CD4-positive, alpha-beta T cell (primary cell): ENCODE data around the gene TESPA1. TPM values are rescaled to one million over a fixed set of nuclear protein-coding genes. Genes with fewer than 3 reads are reported as not detected.
A peak's percentile ranks its signal among the peaks of the same experiment; 100 is the strongest.

Experiments
- ATAC-seq: fragments of 200-7000 bp; cut with Tn5 transposase; one replicate; pipeline ENCODE4 v1.10.0; 2022; ENCODE audit warnings: mild to moderate bottlenecking; ENCODE audit not compliant: poor library complexity
- CTCF ChIA-PET: fragments of 350-600 bp; sonication (Branson Sonifier 250); formaldehyde crosslinking; loops from one replicate; lab custom pipeline; 2021; ENCODE audit warnings: antibody characterized with exemption, inconsistent platforms; lab: Charles Lee
- POLR2A ChIA-PET: fragments of 350-600 bp; sonication (Branson Sonifier 250); formaldehyde crosslinking; loops from one replicate; lab custom pipeline; 2021; ENCODE audit warnings: antibody characterized with exemption, inconsistent platforms; lab: Charles Lee
- DNase-seq, 14 experiments: peaks; one replicate each; pipeline ENCODE4 v3.0.0-alpha.2; 2013 to 2020; ENCODE audit warnings: mixed read lengths in 2 of 14
- H3K27ac ChIP-seq, 2 donors: one replicate each; pipeline versions ENCODE4 v1.5.1 to v1.7.0; 2013; ENCODE audit warnings: low read length in 2 of 2, low read depth in 1 of 2, mild to moderate bottlenecking in 1 of 2
- H3K27me3 ChIP-seq, 2 experiments: 1 replicate in 1 of 2; 2 replicates in 1 of 2; pipeline versions ENCODE4 v1.6.1 to v1.7.0; 2013; ENCODE audit warnings: low read length in 2 of 2, control low read depth in 1 of 2, mild to moderate bottlenecking in 1 of 2, moderate library complexity in 1 of 2; ENCODE audit not compliant: insufficient read depth in 2 of 2, control insufficient read depth in 1 of 2
- H3K36me3 ChIP-seq: one replicate; pipeline ENCODE4 v1.6.1; 2013; ENCODE audit warnings: low read length, control low read depth; ENCODE audit not compliant: insufficient read depth
- H3K4me1 ChIP-seq: one replicate; pipeline ENCODE4 v1.6.1; 2013; ENCODE audit warnings: low read length, control low read depth; ENCODE audit not compliant: insufficient read depth
- H3K4me3 ChIP-seq: one replicate; pipeline ENCODE4 v1.5.1; 2013; ENCODE audit warnings: mild to moderate bottlenecking, low read length, moderate library complexity
- H3K9me3 ChIP-seq, 2 experiments: 1 replicate in 1 of 2; 2 replicates in 1 of 2; pipeline versions ENCODE4 v1.6.1 to v1.7.0; 2013; ENCODE audit warnings: low read length in 2 of 2, mild to moderate bottlenecking in 2 of 2, control low read depth in 1 of 2, moderate library complexity in 1 of 2; ENCODE audit not compliant: control insufficient read depth in 1 of 2, insufficient read depth in 1 of 2
- H3K27ac Mint-ChIP-seq: one replicate; pipeline ENCODE4 v1.8.0; 2020; ENCODE audit warnings: mixed read lengths
- H3K27me3 Mint-ChIP-seq: one replicate; pipeline ENCODE4 v1.8.0; 2021; ENCODE audit warnings: mixed read lengths
- H3K36me3 Mint-ChIP-seq: one replicate; pipeline ENCODE4 v1.8.0; 2021; ENCODE audit warnings: low read depth, mixed read lengths
- H3K4me1 Mint-ChIP-seq: one replicate; pipeline ENCODE4 v1.8.0; 2021; ENCODE audit warnings: low read depth, mixed read lengths
- H3K4me3 Mint-ChIP-seq: one replicate; pipeline ENCODE4 v1.8.0; 2020; ENCODE audit warnings: mild to moderate bottlenecking, mixed read lengths
- H3K9me3 Mint-ChIP-seq: one replicate; pipeline ENCODE4 v1.8.0; 2020; ENCODE audit warnings: mixed read lengths
- CTCF ChIP-seq: fragments of 200-600 bp; IDR thresholded peaks from one replicate; pipeline ENCODE4 v1.8.0; 2022; ENCODE audit warnings: antibody characterized with exemption, mild to moderate bottlenecking
- intact Hi-C, 2 experiments: fragments of 100-400 bp; cut with DNase I in 1 of 2; cut with micrococcal nuclease in 1 of 2; formaldehyde crosslinking; loops; one replicate each; pipeline versions ENCODE4 v1.15.1 to v1.9.0; 2023 to 2025; cut with DNase I, micrococcal nuclease
- total RNA-seq, 174 experiments: library from RNA in 2 of 174; stranded (reverse) in 2 of 174; gene quantifications; one replicate each; pipeline ENCODE4 v1.2.3 and lab custom pipeline; 2021 to 2026

The TESPA1 gene
- total RNA-seq, 2 experiments from 2014 or later: 96.3 to 98.2 TPM

- Mint-ChIP-seq H3K27me3 (peaks cover 6% of the 10 kb centered on the region), H3K27ac (no peak overlapping the region), H3K4me3 (no peak overlapping the region), H3K36me3 (peaks cover 11% of the 10 kb centered on the region), H3K4me1 (no peaks in the 10 kb centered on the region), H3K9me3 (peaks cover 5% of the 10 kb centered on the region)
- H3K9me3 ChIP-seq: peaks cover 0 to 8% of the 10 kb centered on the region in 2 experiments
- ChIA-PET CTCF (no interaction called here), POLR2A (interaction anchor here (1.1 kb wide), 1 partner anchor 8 kb away, joined by 3 read pairs; no protein-coding TSS in a partner anchor)
- no peak for ATAC-seq
- no peak for TF ChIP-seq CTCF
- H3K27me3 ChIP-seq: no peaks in the 10 kb centered on the region
- H3K4me1 ChIP-seq: no peaks in the 10 kb centered on the region
- intact Hi-C loops: loop anchor here in 1 of 2 experiments (5.0 kb wide), 1 partner anchor 43 kb away; no protein-coding TSS in a partner anchor
- H3K27ac ChIP-seq: no peak overlapping the region
- DNase-seq: no peak
- no peaks in the 10 kb centered on the region for H3K36me3 ChIP-seq
- no peak overlapping the region for H3K4me3 ChIP-seq
These were observed 24.5 kb upstream of the TESPA1 start for GRCh38 chr12:55008944-55009585.

- Histone ChIP-seq H3K27me3 (no peaks in the 10 kb centered on the region), H3K9me3 (no peaks in the 10 kb centered on the region), H3K36me3 (no peaks in the 10 kb centered on the region), H3K4me3 (no peak overlapping the region), H3K27ac (no peak overlapping the region), H3K4me1 (peaks cover 6% of the 10 kb centered on the region)
- CTCF ChIA-PET: interaction anchor here (0.9 to 2.0 kb wide), 2 partner anchors 9 to 66 kb away, joined by 3 to 4 read pairs; no protein-coding TSS in a partner anchor
- no peak for TF ChIP-seq CTCF
- Mint-ChIP-seq H3K27ac (no peak overlapping the region), H3K9me3 (peaks cover 5% of the 10 kb centered on the region), H3K36me3 (peaks cover 11% of the 10 kb centered on the region), H3K4me1 (peaks cover 24% of the 10 kb centered on the region), H3K4me3 (no peak overlapping the region), H3K27me3 (no peaks in the 10 kb centered on the region)
- POLR2A ChIA-PET: interaction anchor here (0.8 kb wide), 1 partner anchor 17 kb away, joined by 3 read pairs; no protein-coding TSS in a partner anchor
- intact Hi-C loops: no loop called here
- ATAC-seq (no peak), DNase-seq (no peak)
These were observed 17.8 kb upstream of the TESPA1 start for GRCh38 chr12:55002355-55002754.

- intact Hi-C loops: no loop called here
These were observed 16.8 kb upstream of the TESPA1 start for GRCh38 chr12:55001198-55001868.

More at GRCh38 chr12:55001198-55001868, 16.8 kb upstream of the TESPA1 start:
- no peaks in the 10 kb centered on the region for H3K27me3 Mint-ChIP-seq
- Histone ChIP-seq H3K9me3 (no peaks in the 10 kb centered on the region), H3K4me3 (no peak overlapping the region), H3K27me3 (no peaks in the 10 kb centered on the region), H3K36me3 (no peaks in the 10 kb centered on the region), H3K4me1 (peaks cover 6% of the 10 kb centered on the region), H3K27ac (peak overlapping the region in 1 of 2 donors; percentile 11)
- H3K4me1 Mint-ChIP-seq: peaks cover 24% of the 10 kb centered on the region
- peak; percentile 44 for ATAC-seq
- ChIA-PET POLR2A (interaction anchor here (1.3 to 1.4 kb wide), 2 partner anchors 8 to 16 kb away, joined by 3 to 6 read pairs; partner anchors contain the start of gene TESPA1), CTCF (interaction anchor here (1.1 to 2.0 kb wide), 2 partner anchors 8 to 71 kb away, joined by 4 read pairs; no protein-coding TSS in a partner anchor)
- peak overlapping the region; percentile 22 for H3K27ac Mint-ChIP-seq
- no peak for DNase-seq
- no peak for TF ChIP-seq CTCF
- H3K4me3 Mint-ChIP-seq: no peak overlapping the region
- peaks cover 11% of the 10 kb centered on the region for H3K36me3 Mint-ChIP-seq
- H3K9me3 Mint-ChIP-seq: peaks cover 5% of the 10 kb centered on the region
